Measurements from ENCODE around the gene HOXA3.

HOXA3 gene

DNA sequence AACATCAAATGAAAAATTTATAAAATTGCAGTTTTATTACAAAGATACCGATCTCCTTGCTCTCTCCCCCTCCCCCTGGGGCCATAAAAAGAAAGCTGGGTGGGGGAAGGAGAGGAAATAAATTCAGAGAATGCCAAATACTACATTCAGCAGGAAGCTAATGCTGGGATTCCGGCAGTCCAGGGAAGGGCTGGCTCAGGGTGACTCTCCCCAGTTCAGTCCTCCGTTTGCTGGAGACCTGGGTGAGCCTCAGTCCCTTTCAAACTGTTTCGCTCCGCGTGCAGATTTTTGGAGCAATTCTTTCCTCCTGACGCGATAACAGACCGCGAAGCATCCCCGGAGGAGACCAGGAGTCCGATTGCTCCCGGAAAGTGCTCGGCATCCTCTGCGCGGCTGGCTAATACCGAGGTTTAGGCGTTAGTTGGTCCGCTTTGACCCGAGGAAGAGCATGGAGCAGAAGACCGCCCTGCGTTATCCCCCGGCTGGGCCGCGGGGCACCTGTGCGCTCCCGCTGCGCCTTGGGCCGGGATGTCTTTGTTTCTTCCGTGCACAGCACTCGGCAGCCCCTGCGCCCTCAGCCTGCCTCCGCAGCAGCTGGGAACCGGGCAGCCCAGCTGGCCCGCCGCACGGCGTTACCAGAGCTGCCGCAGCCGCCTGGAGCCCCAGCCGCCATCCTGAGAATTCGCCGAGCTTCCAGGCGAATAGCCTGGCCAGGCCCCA is 46.0 kb downstream of the HOXA3 start:
- peak overlapping the region; percentile 32 for H3K4me3 ChIP-seq (ENCODE audit: low read depth, low read length)
- TF ChIP-seq, protein P1, sequence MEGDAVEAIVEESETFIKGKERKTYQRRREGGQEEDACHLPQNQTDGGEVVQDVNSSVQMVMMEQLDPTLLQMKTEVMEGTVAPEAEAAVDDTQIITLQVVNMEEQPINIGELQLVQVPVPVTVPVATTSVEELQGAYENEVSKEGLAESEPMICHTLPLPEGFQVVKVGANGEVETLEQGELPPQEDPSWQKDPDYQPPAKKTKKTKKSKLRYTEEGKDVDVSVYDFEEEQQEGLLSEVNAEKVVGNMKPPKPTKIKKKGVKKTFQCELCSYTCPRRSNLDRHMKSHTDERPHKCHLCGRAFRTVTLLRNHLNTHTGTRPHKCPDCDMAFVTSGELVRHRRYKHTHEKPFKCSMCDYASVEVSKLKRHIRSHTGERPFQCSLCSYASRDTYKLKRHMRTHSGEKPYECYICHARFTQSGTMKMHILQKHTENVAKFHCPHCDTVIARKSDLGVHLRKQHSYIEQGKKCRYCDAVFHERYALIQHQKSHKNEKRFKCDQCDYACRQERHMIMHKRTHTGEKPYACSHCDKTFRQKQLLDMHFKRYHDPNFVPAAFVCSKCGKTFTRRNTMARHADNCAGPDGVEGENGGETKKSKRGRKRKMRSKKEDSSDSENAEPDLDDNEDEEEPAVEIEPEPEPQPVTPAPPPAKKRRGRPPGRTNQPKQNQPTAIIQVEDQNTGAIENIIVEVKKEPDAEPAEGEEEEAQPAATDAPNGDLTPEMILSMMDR (IDR thresholded peaks at IDR 0.05; ENCODE audit: low read depth, low read length, missing control alignments): no peak
- in situ Hi-C loops (cut with HindIII; ENCODE audit: low sequenced_read_pairs): no loop called here
- DNase-seq (ENCODE audit: low read depth): no peak

DNA sequence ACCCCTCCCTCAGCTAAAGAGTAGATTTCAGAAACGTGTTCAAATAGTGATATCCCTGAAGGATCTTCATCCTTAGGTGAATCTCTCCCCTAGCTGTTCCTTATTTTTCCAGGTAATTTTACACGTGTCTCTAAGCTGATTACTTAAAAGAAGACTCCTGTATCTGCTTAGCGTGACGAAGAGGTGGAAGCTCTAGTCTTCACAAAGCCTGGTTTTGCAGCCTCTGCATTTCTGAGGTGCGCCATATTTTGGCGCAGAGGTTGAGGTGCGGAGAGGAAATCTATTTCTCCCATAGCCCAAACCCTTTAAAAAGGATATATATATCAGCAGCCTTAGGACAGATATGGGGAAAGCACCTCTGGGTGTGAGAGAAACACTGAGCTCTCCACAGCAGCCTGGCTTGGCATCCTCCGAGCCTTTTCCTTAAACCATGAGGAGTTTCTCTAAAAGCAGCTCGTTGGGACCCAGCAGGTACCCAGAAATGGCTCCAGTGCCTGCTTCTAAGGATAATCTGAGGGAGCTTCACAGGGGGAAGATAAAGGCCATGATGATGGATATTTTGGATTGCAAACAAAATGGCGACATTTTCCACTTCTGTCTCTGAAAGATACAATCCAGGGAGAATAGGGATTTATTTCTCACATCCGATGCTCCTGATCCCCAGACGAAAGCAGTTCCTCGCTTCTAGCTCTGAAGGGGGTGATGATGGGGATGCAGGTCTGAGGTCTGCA is 46.9 kb downstream of the HOXA3 start:
- peak overlapping the region; percentile 32 for H3K4me3 ChIP-seq (ENCODE audit: low read depth, low read length)
- DNase-seq (ENCODE audit: low read depth): no peak
- in situ Hi-C loops (cut with HindIII; ENCODE audit: low sequenced_read_pairs): no loop called here
- TF ChIP-seq, protein P1 (IDR thresholded peaks at IDR 0.05; ENCODE audit: low read depth, low read length, missing control alignments): no peak

DNA sequence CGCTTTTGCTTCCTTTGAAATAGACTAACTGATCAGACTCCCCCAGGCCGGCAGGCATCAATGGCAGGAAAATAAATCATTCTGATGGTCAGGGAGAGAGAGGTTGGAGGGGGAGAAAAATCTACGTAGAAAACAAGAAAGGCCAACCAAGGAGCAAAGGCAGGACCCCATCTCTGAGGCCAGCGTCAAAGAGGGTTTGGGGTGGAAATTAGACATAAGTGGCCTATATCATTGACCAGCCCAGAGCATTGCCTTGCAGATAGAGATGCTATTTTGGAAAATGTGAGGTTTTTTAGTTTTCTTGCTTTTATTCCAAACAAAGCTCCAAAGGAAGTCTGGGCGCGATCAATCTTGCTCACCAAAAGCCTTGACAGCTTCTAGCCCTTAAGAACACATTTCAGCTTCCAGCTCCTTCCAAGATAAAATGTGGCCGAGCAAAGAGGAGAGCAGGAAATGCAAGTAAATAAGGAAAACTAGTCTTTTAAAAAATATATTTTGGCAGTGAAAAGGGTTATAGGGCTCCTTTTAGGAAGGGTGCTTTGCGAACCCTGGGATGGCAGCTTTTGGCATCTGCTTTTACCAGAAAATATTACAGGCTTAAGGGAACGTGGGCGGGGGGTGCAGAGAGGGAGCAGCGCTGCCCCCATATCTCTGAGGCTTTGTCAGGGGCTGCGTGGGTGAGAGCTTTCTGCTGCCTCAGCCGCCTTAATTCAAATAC is 47.9 kb downstream of the HOXA3 start:
- no peak for DNase-seq (ENCODE audit: low read depth)
- in situ Hi-C loops (cut with HindIII; ENCODE audit: low sequenced_read_pairs): no loop called here
- TF ChIP-seq, protein P1 (IDR thresholded peaks at IDR 0.05; ENCODE audit: low read depth, low read length, missing control alignments): no peak
- peak overlapping the region; percentile 91 for H3K4me3 ChIP-seq (ENCODE audit: low read depth, low read length)

DNA sequence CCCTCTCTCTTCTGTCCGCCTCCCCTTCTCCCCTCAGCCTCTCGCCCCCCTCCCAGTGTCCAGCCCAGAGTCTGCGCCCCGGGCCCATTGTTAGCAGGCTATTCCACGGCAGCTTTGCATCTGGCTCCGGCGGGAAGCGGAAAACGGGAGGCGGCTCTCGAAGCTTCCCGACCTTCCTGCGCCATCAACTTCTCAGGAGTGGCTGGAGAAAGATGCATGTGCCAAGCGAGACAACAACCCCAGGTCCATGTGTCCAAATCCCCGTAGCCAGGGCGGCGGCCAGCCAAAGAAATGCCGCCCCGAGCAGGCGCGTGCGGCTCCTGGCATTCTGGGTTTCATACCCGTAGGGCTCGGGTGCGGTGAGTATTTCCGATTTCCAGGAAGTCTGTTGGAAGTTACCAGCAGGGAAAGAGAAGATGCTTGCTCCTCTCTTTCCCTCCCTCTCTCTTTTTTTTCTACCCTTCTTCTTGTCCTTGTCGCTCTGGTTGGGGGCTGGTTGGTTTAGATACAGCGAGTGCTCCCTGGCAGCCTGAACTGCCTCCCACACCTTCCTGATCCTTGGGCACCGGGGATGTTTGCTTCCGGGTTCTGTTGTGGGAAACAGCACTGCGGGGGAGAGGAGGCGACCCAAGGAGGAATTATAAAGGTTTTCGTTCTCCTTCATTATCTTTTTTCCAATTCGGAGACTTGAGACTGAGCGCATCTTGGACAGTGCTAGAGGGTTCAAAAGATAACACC is 48.7 kb downstream of the HOXA3 start:
- in situ Hi-C loops (cut with HindIII; ENCODE audit: low sequenced_read_pairs): no loop called here
- DNase-seq (ENCODE audit: low read depth): no peak
- TF ChIP-seq, protein P1 (IDR thresholded peaks at IDR 0.05; ENCODE audit: low read depth, low read length, missing control alignments): no peak
- peak overlapping the region; percentile 91 for H3K4me3 ChIP-seq (ENCODE audit: low read depth, low read length)

GRCh38 chr7:27102581-27103442 is 49.6 kb downstream of the HOXA3 start, which contains the start of gene HOXA2:
Gene HOXA2 (minus strand): TSS chr7:27102683. CDS start chr7:27102500, 183 bp downstream.
- peak within 1 kb of the TSS; percentile 91 for H3K4me3 ChIP-seq (ENCODE audit: low read depth, low read length)
- TF ChIP-seq, protein P1 (IDR thresholded peaks at IDR 0.05; ENCODE audit: low read depth, low read length, missing control alignments): no peak
- no peak for DNase-seq (ENCODE audit: low read depth)
- in situ Hi-C loops (cut with HindIII; ENCODE audit: low sequenced_read_pairs): no loop called here
